ENCODE measurements around the gene DDI2. TPM values are rescaled to one million over a fixed set of nuclear protein-coding genes. Genes with fewer than 3 reads are reported as not detected.

DDI2 gene
- total and polyA plus RNA-seq, 4 donors = 7.2 to 94.3 (median 24.2) TPM

GRCh38 chr1:15639262-15639661, 22.0 kb downstream of the DDI2 start:
- no peak for TF ChIP-seq CTCF (IDR thresholded peaks at IDR 0.05; ENCODE audit: control extremely low read depth, extremely low read depth)
- H3K4me3 ChIP-seq = no peak overlapping the region
- no peak overlapping the region for H3K9ac ChIP-seq (ENCODE audit: insufficient read depth in 1 of 2, low read length in 2 of 2)
- DNase-seq (no peak), ATAC-seq (ENCODE audit: insufficient read depth, low FRiP score) (no peak)
- H3K9me3 ChIP-seq (ENCODE audit: control insufficient read depth in 4 of 4, insufficient read depth in 3 of 4, low read length in 3 of 4) = no peaks in the 10 kb centered on the region
- no peaks in the 10 kb centered on the region for H3K27me3 ChIP-seq (ENCODE audit: control insufficient read depth in 3 of 3, insufficient read depth in 3 of 3, low read length in 2 of 3)
- no peak overlapping the region for H3K27ac ChIP-seq (ENCODE audit: low read depth in 1 of 2, low read length in 1 of 2)
- H3K4me1 ChIP-seq (ENCODE audit: control insufficient read depth in 5 of 5, insufficient read depth in 5 of 5, low read length in 5 of 5) = no peaks in the 10 kb centered on the region
- peaks cover 8 to 47% (median 36%) of the 10 kb centered on the region in 4 donors for H3K36me3 ChIP-seq (ENCODE audit: control insufficient read depth in 4 of 4, insufficient read depth in 4 of 4, low read length in 4 of 4)

- no peak overlapping the region for H3K27ac ChIP-seq (ENCODE audit: low read depth in 1 of 2, low read length in 1 of 2)
These were observed 22.7 kb downstream of the DDI2 start for GRCh38 chr1:15639931-15640330.

GRCh38 chr1:15640667-15641066, 23.4 kb downstream of the DDI2 start:
- no peak overlapping the region for H3K4me3 ChIP-seq
- TF ChIP-seq CTCF (IDR thresholded peaks at IDR 0.05; ENCODE audit: control extremely low read depth, extremely low read depth) = no peak
- H3K27ac ChIP-seq (ENCODE audit: low read depth in 1 of 2, low read length in 1 of 2) = no peak overlapping the region
- WGBS, 2 donors = 49 to 75% methylated on average over 3 of the region's 3 CpGs
- peaks cover 3 to 44% (median 30%) of the 10 kb centered on the region in 4 donors for H3K36me3 ChIP-seq (ENCODE audit: control insufficient read depth in 4 of 4, insufficient read depth in 4 of 4, low read length in 4 of 4)
- no peaks in the 10 kb centered on the region for H3K9me3 ChIP-seq (ENCODE audit: control insufficient read depth in 4 of 4, insufficient read depth in 3 of 4, low read length in 3 of 4)
- H3K27me3 ChIP-seq (ENCODE audit: control insufficient read depth in 3 of 3, insufficient read depth in 3 of 3, low read length in 2 of 3) = no peaks in the 10 kb centered on the region
- no peak for ATAC-seq (ENCODE audit: insufficient read depth, low FRiP score)
- no peak overlapping the region for H3K9ac ChIP-seq (ENCODE audit: insufficient read depth in 1 of 2, low read length in 2 of 2)
- DNase-seq = no peak
- H3K4me1 ChIP-seq (ENCODE audit: control insufficient read depth in 5 of 5, insufficient read depth in 5 of 5, low read length in 5 of 5) = no peaks in the 10 kb centered on the region

More at GRCh38 chr1:15639931-15640330, 22.7 kb downstream of the DDI2 start:
- no peaks in the 10 kb centered on the region for H3K4me1 ChIP-seq (ENCODE audit: control insufficient read depth in 5 of 5, insufficient read depth in 5 of 5, low read length in 5 of 5)
- TF ChIP-seq CTCF (IDR thresholded peaks at IDR 0.05; ENCODE audit: control extremely low read depth, extremely low read depth) = no peak
- H3K9ac ChIP-seq (ENCODE audit: insufficient read depth in 1 of 2, low read length in 2 of 2) = no peak overlapping the region
- no peak overlapping the region for H3K4me3 ChIP-seq
- H3K27me3 ChIP-seq (ENCODE audit: control insufficient read depth in 3 of 3, insufficient read depth in 3 of 3, low read length in 2 of 3) = no peaks in the 10 kb centered on the region
- no peaks in the 10 kb centered on the region for H3K9me3 ChIP-seq (ENCODE audit: control insufficient read depth in 4 of 4, insufficient read depth in 3 of 4, low read length in 3 of 4)
- peaks cover 5 to 43% (median 31%) of the 10 kb centered on the region in 4 donors for H3K36me3 ChIP-seq (ENCODE audit: control insufficient read depth in 4 of 4, insufficient read depth in 4 of 4, low read length in 4 of 4)
- 94 to 96% methylated on average over 4 of the region's 4 CpGs for WGBS, 2 donors
- DNase-seq = no peak
- no peak for ATAC-seq (ENCODE audit: insufficient read depth, low FRiP score)

DNA sequence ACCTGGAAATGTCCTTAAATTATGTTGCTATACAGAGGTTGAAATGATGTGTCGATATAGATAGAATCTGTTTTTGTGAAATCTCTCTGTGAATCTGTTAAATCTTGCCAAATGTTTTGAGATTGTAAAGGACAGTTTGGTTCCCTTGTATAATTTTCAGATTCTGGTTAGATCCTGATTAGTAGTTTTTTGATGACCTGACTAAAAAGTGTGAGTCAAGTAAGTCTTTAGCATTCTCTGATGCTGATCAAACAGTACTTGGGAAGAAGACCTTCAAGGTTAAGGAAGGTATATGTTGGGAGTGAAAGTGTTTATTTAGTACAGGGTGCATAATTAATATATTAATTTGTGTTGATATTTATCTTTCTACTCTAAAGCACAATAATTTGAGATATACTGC, 32.7 kb downstream of the DDI2 start:
- no peak overlapping the region for H3K9ac ChIP-seq (ENCODE audit: insufficient read depth in 1 of 2, low read length in 2 of 2)
- no peak overlapping the region for H3K27ac ChIP-seq (ENCODE audit: low read depth in 1 of 2, low read length in 1 of 2)
- DNase-seq = no peak
- ATAC-seq (ENCODE audit: insufficient read depth, low FRiP score) = no peak
- H3K9me3 ChIP-seq (ENCODE audit: control insufficient read depth in 4 of 4, insufficient read depth in 3 of 4, low read length in 3 of 4) = no peaks in the 10 kb centered on the region
- H3K27me3 ChIP-seq (ENCODE audit: control insufficient read depth in 3 of 3, insufficient read depth in 3 of 3, low read length in 2 of 3) = no peaks in the 10 kb centered on the region
- no peak for TF ChIP-seq CTCF (IDR thresholded peaks at IDR 0.05; ENCODE audit: control extremely low read depth, extremely low read depth)
- H3K4me3 ChIP-seq = no peak overlapping the region
- WGBS, 2 donors = 95 to 100% methylated on average over 1 of the region's 1 CpG
- peaks cover 0 to 25% (median 18%) of the 10 kb centered on the region in 4 donors for H3K36me3 ChIP-seq (ENCODE audit: control insufficient read depth in 4 of 4, insufficient read depth in 4 of 4, low read length in 4 of 4)
- H3K4me1 ChIP-seq (ENCODE audit: control insufficient read depth in 5 of 5, insufficient read depth in 5 of 5, low read length in 5 of 5) = no peaks in the 10 kb centered on the region
